ENCODE measurements around the gene ITGB5. TPM values are rescaled to one million over a fixed set of nuclear protein-coding genes. Genes with fewer than 3 reads are reported as not detected.

Gene ITGB5
- total and polyA plus RNA-seq, 2 donors (not counting 3 experiments of a cell fraction or from before 2014, with no cell fraction given), result 144 to 170 TPM

DNA sequence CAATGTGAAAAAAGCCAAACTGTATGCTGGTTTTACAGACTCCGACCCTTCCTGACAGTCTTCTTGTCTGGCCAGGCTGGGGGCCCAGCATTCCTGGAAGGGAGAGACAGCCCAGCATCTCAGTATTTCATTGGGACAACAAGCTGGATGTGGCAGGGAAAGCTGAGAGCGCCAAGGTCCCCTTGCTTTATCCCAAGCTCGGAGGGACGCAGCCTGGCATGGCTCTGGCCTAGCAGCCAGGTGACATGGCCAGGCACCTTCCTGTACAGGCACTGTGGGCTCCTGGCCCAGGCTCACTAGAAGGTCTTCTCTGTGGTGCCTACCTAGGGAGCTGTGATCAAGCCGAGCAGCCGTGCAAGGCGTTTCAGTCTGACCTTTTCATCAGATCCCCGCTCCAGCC lies 124.0 kb downstream of the ITGB5 start:
- no peaks in the 10 kb centered on the region for H3K9me1 ChIP-seq (replicated peaks; ENCODE audit: control insufficient read depth, extremely low read depth, insufficient read depth, low read length)
- TSS peak; percentile 75 for BruUV-seq (replicated peaks)
- ChIA-PET CTCF (interaction anchor here (1.2 to 8.6 kb wide), 3 partner anchors 23 to 141 kb away, joined by 3 to 424 read pairs (median 112); no protein-coding TSS in a partner anchor), POLR2A (no interaction called here)
- no peaks in the 10 kb centered on the region for H3K79me2 ChIP-seq (ENCODE audit: control insufficient read depth, insufficient read depth, low read length)
- DNase-seq (ENCODE audit: low read depth, low spot score) (no peak), FAIRE-seq (no peak)
- H3K36me3 ChIP-seq (ENCODE audit: control insufficient read depth in 2 of 2, extremely low read depth in 1 of 2, insufficient read depth in 2 of 2, low read length in 2 of 2), result peaks cover 0 to 13% of the 10 kb centered on the region in 2 experiments
- H3K9ac ChIP-seq (replicated peaks; ENCODE audit: extremely low read depth, insufficient read depth, low read length), result no peak overlapping the region
- no peak overlapping the region for H2AFZ ChIP-seq (ENCODE audit: low read depth, low read length)
- no peak overlapping the region for H3K4me3 ChIP-seq (replicated peaks in 1 of 3; ENCODE audit: insufficient read depth in 1 of 3, low read depth in 1 of 3, low read length in 3 of 3)
- dilution Hi-C loops (cut with MboI; ENCODE audit: extremely low pct_ligation_motif_present, low sequenced_read_pairs), result loop anchor here (25.0 kb wide), 1 partner anchor 124 kb away; the partner anchor contains the start of gene ITGB5
- H4K20me1 ChIP-seq (replicated peaks; ENCODE audit: control insufficient read depth, extremely low read depth, insufficient read depth, low read length), result no peaks in the 10 kb centered on the region
- no peaks in the 10 kb centered on the region for H3K4me1 ChIP-seq (ENCODE audit: control insufficient read depth, extremely low read depth, insufficient read depth, low read length)
- H3K9me3 ChIP-seq (replicated peaks; ENCODE audit: control insufficient read depth, insufficient read depth, low read length), result no peaks in the 10 kb centered on the region
- H3K27me3 ChIP-seq (ENCODE audit: control insufficient read depth in 2 of 2, insufficient read depth in 2 of 2, low read length in 2 of 2), result no peaks in the 10 kb centered on the region
- H3K27ac ChIP-seq (ENCODE audit: insufficient read depth, low read depth, low read length), result no peak overlapping the region
- no peak overlapping the region for H3K4me2 ChIP-seq (ENCODE audit: insufficient read depth, low read length)
- TF ChIP-seq EZH2 (IDR thresholded peaks at IDR 0.05; ENCODE audit: borderline replicate concordance, low read depth, low read length, severe bottlenecking), result no peak
- no peak for TF ChIP-seq MYC (IDR thresholded peaks at IDR 0.05; ENCODE audit: low read depth, low read length)
- no peak for TF ChIP-seq GATA2 (IDR thresholded peaks at IDR 0.05; ENCODE audit: insufficient read depth, insufficient read length, low read depth, low read length)
- TF ChIP-seq FOS (IDR thresholded peaks at IDR 0.05; ENCODE audit: borderline replicate concordance, insufficient read depth, low read length), result no peak
- TF ChIP-seq POLR2AphosphoS5 (IDR thresholded peaks at IDR 0.05; ENCODE audit: insufficient read depth, low read depth, low read length), result no peak
- no peak for TF ChIP-seq JUN (IDR thresholded peaks at IDR 0.05; ENCODE audit: borderline replicate concordance, insufficient read depth, insufficient read length, low read depth)
- TF ChIP-seq, protein P1, sequence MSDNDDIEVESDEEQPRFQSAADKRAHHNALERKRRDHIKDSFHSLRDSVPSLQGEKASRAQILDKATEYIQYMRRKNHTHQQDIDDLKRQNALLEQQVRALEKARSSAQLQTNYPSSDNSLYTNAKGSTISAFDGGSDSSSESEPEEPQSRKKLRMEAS (IDR thresholded peaks at IDR 0.05; ENCODE audit: insufficient read depth, insufficient read length), result no peak
- no peak for TF ChIP-seq CTCF (IDR thresholded peaks at IDR 0.05; ENCODE audit: extremely low read depth in 1 of 2, insufficient read depth in 1 of 2, low read depth in 1 of 2, low read length in 2 of 2)
- no peak for TF ChIP-seq POLR2A (IDR thresholded peaks at IDR 0.05; ENCODE audit: low read depth, low read length)
- intact Hi-C loops (cut with micrococcal nuclease), result loop anchor here (5.0 to 10.0 kb wide), 2 partner anchors 392 to 674 kb away; no protein-coding TSS in a partner anchor

All from endothelial cell of umbilical vein (primary cell).